IPS-18c (cell line): ENCODE measurements around the gene CELF1.
"Not testable (repeated sequence)": the region's sequence is repeated elsewhere in the genome, so short reads cannot be mapped to it uniquely, and the experiment has no call there.

Source experiments
- H3K4me3 ChIP-seq: 2 replicates; pipeline ENCODE4 v1.7.0; 2013; ENCODE audit warnings: low read depth, mild to moderate bottlenecking, low read length, moderate library complexity; ENCODE audit not compliant: insufficient read depth
- H3K9me3 ChIP-seq: one replicate; pipeline ENCODE4 v1.6.1; 2013; ENCODE audit warnings: mild to moderate bottlenecking, low read length, moderate library complexity; ENCODE audit not compliant: control insufficient read depth, insufficient read depth

The CELF1 gene

DNA sequence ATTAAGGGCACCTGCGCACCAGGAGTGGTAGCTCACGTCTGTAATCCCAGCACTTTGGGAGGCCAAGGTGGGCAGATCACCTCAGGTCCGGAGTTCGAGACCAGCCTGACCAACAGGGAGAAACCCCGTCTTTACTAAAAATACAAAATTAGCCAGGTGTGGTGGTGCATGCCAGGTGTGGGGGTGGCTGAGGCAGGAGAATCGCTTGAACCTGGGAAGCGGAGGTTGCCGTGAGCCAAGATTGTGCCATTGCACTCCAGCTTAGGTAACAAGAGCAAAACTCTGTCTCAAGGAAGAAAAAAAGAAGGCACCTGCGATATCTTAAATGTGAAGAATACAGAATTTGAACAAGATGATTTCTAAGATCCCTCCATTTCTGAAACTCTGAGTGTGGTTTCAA lies 26.9 kb downstream of the CELF1 start:
- H3K9me3 ChIP-seq, H3K4me3 ChIP-seq: not testable (repeated sequence)

DNA sequence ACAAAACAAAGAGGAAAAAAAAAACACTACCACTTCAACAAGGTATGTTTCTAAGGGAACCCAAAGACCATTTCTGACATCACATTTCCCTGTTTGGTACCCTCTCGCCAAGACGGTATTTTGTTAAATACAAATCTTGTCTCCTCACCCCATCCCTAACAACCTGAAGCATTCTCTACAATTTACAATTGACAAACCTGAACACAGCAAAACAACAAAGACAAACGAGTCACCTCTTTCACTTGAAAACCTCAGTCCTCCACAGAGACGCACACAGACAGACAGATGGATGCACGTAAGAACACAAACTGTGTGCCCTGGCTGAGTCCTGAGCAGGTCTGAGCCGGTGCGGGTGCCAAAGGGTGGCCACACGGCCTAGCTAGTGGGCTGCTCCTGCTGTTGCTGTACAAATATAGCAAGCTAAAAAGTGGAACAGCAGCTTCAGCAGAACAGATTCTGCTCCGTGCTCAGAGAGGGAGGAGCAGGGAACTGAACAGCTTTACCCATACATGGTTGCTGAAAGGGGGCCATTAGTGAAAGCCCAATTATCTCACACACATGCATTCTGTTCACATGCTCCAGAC lies 28.5 kb downstream of the CELF1 start:
- H3K9me3 ChIP-seq: peaks cover 2% of the 10 kb centered on the region
- H3K4me3 ChIP-seq: no peak overlapping the region

DNA sequence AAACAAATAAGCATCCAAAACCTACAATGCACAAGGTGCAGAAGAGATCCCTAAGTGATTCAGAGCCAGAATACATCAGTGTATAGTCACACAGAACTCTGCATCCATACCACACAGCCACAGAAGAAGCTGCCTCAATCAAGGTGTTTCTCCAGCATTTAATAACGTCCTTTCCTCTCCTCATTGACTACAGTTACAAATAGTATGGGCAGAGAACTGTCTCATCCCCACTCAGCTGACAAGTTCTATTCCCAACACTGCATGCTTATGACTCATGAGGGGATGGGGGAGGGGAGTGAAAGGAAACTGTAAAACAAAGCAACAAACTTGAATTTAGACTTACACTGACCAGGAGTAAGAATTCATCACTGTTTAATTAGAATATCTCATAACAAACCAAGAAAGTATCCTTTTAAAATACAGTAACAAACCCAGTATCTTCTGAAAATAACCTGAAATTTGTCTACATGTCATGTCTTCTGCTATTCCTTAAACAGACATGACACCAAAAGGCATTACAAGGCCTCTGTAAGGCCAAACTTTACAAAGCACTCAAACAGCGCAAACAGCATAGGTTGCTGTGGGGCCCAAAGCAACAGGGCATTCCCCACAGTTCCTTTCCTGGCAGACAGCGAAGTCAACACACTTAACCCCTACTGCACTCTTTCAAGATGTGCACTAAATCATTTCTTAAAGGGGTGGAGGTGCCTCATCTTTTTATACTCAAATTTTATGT lies 29.3 kb downstream of the CELF1 start:
- Histone ChIP-seq H3K9me3 (peaks cover 2% of the 10 kb centered on the region), H3K4me3 (no peak overlapping the region)

DNA sequence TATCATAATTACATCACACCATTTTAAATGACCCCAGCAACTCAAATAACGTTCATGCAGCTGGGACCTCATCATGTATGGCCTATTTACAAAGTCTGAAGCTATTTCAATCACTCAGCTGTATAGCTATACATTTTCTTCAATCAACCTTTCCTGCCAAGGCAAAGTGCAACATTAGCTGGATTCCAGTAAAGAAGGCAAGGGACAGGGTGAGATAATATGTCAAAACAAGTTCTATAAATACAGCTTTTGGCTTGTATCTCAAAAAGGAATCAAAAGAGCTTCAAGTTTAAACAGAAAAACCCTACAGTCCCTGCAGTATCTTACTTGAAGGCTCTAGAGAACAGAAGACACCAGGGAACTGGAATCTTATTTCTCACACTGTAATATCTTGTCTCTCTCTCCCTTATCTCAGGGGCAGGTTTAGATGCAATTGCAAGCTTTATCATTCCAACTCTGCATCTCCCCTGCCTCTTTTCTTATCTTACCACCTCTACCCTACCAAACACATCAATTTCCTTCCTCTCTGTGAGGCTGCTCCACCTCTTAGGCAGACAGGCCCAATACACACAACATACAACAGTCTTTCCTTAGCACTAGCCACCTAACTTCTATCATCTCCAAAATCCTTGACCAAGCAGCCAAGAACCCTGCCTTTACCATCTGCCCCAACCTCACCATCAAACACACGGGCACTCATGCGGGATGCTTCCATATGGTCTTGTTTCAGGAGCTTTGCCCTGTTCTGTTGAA lies 34.5 kb downstream of the CELF1 start:
- H3K4me3 ChIP-seq: no peak overlapping the region
- H3K9me3 ChIP-seq: peaks cover 2% of the 10 kb centered on the region

DNA sequence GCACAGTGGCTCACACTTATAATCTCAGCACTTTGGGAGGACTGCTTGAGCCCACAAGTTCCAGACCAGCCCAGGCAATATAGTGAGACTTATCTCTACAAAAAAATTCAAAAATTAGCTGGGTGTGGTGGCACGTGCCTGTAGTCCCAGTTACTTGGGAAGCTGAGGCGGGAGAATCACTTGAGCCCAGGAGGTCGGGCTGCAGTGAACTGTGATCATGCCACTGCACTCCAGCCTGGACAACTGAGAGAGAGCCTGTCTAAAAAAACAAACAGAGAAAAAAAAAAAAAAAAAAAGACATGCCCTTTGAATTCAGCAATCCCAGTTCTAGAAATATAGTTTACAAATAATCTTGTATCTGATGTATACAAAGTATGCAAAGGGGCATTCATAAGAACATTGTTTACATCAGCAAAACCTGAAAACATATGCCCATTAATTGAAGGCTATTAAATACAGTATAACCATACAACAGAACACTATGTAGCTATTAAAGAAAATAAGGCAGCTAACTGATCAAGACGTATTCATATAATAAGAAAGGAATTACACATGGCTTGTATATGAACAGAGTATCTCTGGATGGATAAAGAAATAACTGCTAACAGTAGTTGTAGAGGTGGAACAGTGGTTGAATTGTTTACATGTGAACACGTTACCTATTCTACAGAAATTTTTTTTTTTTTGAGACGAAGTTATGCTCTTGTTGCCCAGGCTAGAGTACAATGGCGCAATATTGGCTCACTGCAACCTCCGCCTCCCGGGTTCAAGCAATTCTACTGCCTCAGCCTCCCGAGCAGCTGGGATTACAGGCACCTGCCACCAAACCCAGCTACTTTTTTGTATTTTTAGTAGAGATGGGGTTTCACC lies 35.7 kb downstream of the CELF1 start:
- H3K9me3 ChIP-seq: peaks cover 2% of the 10 kb centered on the region
- H3K4me3 ChIP-seq: no peak overlapping the region

DNA sequence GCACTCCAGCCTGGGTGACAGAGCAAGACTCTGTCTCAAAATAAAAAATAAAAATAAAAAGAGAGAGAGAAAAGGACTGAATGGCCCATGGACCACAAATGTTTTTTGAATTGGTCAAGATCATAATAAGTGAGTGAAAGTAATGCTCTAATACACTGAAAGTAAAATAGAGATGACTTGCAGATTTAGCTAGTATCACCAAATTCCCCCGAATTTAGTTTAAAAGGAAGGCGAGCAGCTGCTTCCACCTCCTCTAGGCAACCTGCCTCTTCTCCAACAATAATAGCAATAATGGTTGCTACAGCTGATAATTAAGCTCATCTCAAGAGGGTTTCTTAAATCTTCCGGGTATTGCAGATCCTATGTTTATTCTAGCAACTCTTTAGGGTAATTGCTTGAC lies 36.8 kb downstream of the CELF1 start:
- no peak overlapping the region for H3K4me3 ChIP-seq

DNA sequence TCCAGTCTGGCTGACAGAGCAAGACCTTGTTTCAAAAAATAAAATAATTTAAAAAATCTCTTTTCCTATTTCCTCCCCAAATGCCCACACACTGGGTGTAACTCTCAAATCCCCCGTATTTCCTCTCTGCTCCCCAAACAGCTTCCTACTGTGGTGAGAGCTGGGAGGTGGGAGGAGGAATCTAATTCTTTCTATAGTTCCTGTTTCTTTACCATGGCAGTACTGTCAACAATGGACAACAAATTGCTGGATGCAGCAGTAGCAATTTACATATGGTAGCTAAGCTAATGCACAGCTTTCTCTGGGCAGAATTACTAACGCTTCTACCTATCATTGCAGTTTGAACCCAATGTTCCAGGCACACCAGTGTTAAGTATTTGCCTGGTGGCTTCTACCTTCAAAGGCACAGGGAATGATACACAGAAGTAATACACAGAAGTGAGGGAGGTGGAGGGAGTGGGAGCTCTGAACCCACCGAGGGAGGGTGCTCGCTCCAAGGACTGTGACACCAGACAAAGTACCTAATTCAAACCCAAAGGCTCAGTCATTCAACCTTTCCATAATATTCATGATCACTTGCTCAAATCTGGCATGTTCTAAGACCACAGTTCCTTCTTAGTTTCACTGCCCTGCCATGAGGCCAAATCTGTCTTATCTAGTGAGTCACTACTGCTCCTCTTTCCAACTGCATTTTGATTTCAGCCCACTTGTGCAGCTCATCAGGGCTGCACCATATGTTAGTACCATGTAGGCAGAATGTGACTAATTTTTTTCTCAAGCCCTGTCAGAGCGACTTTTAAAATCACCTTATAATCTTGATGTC lies 37.9 kb downstream of the CELF1 start:
- H3K4me3 ChIP-seq: no peak overlapping the region
- H3K9me3 ChIP-seq: peaks cover 2% of the 10 kb centered on the region

More for the DNA sequence above, 36.8 kb downstream of the CELF1 start:
- peaks cover 2% of the 10 kb centered on the region for H3K9me3 ChIP-seq

DNA sequence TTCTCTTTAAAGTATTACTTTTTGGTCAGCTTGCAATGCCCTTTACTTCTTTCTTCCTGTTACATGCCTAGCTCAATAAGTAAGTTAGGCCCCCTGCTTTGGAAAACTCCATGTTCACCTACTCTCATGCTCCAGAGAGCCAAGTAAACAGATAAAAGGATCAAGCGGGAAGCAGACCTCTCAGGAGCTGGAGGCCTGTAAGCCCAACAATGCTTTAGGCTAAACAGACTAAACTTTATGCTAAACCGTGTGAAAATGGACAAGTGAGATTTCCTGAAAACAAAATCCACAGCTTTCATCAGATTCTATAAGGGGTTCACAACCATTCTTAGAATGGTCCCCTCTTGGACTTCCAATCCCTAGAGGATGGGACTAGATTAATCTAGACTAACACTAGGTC lies 40.2 kb downstream of the CELF1 start:
- no peaks in the 10 kb centered on the region for H3K9me3 ChIP-seq
- no peak overlapping the region for H3K4me3 ChIP-seq

DNA sequence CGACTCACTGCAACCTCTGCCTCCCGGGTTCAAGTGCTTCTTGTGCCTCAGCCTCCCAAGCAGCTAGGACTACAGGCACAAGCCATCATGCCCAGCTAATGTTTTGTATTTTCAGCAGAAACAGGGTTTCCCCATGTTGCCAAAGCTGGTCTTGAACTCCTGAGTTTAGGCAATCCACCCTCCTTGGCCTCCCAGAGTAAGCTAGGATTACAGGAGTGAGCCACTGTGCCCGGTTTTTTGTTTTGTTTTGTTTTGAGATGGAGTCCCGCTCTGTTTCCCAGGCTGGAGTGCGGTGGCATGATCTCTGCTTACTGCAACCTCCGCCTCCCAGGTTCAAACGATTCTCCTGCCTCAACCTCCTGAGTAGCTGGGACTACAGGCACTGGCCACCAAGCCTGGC lies 41.0 kb downstream of the CELF1 start:
- H3K9me3 ChIP-seq: no peaks in the 10 kb centered on the region
- no peak overlapping the region for H3K4me3 ChIP-seq

DNA sequence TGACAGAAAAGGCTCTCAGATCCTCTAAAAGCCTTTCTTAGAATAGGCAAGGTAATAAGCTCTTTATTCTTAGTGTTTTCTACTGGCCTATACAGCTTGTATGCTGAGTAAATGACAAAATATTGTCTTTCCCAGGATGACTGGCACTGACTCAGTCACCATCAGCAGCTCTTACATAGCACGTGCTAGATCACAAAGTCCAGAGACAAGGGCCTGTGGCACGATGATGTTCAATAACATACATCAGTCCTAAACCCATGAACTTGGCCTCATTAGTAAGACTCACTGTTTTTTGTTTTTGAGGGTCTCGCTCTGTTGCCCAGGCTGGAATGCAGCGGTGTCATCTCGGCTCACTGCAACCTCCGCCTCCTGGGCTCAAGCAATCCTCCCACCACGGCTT lies 42.7 kb downstream of the CELF1 start:
- Histone ChIP-seq H3K4me3 (no peak overlapping the region), H3K9me3 (no peaks in the 10 kb centered on the region)

DNA sequence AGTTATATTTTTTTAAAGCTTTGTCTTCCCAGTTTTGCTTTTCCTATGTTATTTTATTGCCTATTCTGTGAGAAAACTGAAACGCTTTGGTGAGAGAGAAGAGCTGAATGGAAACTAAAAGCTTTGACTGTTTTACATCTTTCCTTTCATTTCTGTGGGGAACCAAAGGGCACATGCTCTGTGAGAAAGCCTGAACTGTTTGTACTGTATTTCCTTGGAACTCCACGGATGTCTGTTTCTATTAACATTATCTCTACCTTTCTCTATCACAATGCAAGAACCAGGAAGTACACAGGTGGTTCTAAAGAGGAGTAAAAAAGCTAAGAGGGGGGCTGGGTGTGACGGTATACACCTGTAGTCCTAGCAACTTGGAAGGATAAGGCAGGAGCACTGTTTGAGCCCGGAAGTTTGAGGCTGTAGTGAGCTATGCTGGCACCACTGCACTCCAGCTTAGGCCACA lies 43.8 kb downstream of the CELF1 start:
- H3K4me3 ChIP-seq: no peak overlapping the region
- no peaks in the 10 kb centered on the region for H3K9me3 ChIP-seq

DNA sequence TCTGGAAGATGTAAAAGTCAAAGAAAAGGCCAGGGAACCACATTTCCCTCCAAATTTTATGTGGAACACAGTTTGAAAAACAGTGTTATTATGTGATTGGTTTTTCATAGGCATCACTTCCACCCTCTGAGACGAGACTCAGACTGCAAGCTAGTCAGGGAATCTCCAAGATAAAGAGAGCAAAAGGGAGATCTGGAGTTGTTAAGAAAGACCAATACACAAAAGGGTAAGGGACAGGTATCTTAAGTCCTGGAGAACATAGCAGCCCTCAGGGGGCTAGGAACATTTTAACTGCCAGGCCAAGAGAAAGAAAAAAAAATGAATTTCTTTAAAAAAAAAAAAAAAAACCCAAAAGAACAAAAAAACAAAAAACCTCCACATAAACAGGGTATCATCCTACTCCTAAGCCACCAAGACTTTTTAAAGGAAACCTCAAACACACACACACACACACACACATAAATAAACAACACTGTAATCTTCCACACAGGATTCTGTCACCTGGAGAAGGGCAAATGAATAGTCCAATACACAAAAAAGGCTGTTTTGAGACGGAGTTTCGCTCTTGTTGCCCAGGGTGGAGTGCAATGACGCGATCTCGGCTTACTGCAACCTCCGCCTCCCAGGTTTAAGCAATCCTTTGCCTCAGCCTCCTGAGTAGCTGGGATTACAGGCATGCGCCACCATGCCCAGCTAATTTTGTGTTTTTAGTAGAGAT lies 44.5 kb downstream of the CELF1 start:
- Histone ChIP-seq H3K9me3 (no peaks in the 10 kb centered on the region), H3K4me3 (no peak overlapping the region)

DNA sequence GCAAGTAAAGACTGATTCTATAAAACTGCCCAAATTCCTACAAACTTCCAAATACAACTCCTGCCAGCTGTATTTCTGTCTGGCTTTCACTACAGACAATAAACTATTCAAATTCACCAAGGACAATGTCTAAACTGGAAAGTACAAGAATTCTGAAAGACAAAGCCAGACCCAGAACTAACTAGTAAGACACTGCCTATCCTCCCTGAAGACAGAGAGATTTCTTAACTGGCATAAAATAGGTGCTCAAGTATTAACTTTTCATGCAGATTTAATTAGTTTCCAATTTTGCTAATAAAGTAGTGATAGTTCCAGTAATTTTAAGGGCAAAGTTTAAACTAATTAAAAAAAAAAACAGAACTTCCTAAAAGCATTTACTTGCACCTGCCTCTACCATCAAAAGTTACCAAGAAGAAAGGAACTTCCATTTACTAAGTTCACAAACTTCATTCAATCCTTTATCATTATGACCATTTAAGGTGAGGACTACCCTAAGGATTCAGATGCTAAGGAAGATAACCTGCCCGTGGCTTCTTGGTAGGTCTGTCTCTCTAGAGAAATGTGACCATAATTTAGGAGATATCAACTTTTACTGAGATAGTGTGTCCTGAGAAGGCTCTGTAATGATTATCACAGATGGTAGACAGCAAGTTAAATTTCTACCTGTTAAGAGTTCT lies 45.2 kb downstream of the CELF1 start:
- Histone ChIP-seq H3K4me3 (no peak overlapping the region), H3K9me3 (no peaks in the 10 kb centered on the region)

DNA sequence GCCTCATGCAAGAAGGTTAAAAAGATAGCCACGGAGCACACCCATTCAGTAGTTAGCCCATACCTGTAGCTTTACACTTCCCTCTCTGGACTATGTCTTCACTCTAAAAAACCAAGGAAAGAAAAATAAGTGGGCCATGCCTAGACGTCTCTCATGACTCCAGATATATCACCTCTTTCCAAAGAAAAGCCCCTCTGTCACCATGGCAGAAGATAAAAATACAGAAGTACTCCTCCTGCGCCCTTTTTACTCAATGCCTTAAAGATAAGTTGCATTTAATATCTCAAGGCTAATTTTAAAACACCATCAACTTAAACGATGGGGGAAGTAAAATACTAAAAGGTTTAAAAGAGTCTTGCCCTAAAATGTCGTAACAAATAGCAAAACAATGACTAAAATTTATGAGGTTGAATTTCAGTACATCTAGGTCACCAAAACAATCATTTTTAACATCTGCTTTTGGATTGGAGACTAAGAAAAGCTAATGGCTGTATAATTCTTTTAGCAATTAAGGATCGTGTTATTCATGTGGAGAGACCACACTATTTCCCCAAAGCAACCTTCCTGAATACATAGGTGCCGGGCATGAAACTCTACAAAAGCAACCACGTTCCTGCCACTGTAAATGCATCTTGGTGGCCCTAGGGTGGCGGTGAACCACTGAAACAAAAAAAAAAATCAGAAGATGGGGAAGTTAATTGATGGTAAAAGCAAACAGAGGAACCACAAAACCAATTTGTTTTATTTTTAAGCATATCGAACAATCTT lies 46.0 kb downstream of the CELF1 start:
- H3K9me3 ChIP-seq: no peaks in the 10 kb centered on the region
- no peak overlapping the region for H3K4me3 ChIP-seq

DNA sequence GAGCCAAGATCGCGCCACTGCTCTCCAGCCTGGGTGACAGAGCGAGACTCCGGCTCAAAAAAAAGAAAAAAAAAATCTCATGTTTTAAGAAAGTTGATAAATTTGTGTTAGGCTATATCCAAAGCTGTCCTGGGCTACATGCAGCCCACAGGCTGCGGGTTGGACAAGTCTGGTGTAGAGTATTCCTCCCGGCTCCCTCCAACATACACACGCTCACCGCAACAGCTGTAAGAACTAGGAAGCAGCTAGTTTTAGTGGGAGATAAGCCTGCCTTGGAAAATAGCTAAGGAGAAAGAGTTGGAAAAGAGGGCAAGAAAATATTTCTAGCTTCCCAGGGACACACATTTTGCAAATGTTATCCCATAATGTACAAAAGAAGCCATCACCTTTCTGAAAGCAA lies 46.6 kb downstream of the CELF1 start:
- Histone ChIP-seq H3K9me3 (no peaks in the 10 kb centered on the region), H3K4me3 (no peak overlapping the region)
